Adipose tissue (tissue), 3 donors: ENCODE results near the gene EGF. TPM values are rescaled to one million over a fixed set of nuclear protein-coding genes. Genes with fewer than 3 reads are reported as not detected.
"Not testable (repeated sequence)": the region's sequence is repeated elsewhere in the genome, so short reads cannot be mapped to it uniquely, and the experiment has no call there.

ENCODE experiments used
- H3K27ac ChIP-seq: one replicate; pipeline ENCODE4 v1.5.1; 2013; ENCODE audit warnings: low read depth, low read length
- WGBS, 3 donors: extraction: QIAGEN DNeasy Blood & Tissue Kit; methylation state at CpG; one replicate each; pipeline ENCODE4 v1.1.7; 2013; 5-methylcytosine and 5-hydroxymethylcytosine counted together
- polyA plus RNA-seq, 3 donors: library from polyadenylated mRNA; stranded (reverse); fragments of 200-250 nt; gene quantifications; one replicate each; pipeline ENCODE4 v1.2.3, GENCODE V29; 2013
- donor health status: healthy with polysubstance abuse.
- donor health status: Bipolar disorder and iron deficiency.
- donor health status: healthy.

The EGF gene
- polyA plus RNA-seq, 3 donors, result 0.01 to 15.8 TPM; not detected in 1

GRCh38 chr4:109910256-109910655 is 2.4 kb upstream of the EGF start:
- no peak overlapping the region for H3K27ac ChIP-seq

GRCh38 chr4:109913596-109914241 is 1.0 kb downstream of the EGF start:
- WGBS, 3 donors, result 34 to 75% (median 75%) methylated on average over 2 of the region's 2 CpGs
- no peak overlapping the region for H3K27ac ChIP-seq

More at GRCh38 chr4:109910256-109910655, 2.4 kb upstream of the EGF start:
- WGBS, 3 donors, result 85 to 91% (median 89%) methylated on average over 2 of the region's 2 CpGs

- 40 to 90% (median 87%) methylated on average over 3 of the region's 3 CpGs for WGBS, 3 donors
- no peak overlapping the region for H3K27ac ChIP-seq
Observed at GRCh38 chr4:109914322-109914721, 1.6 kb downstream of the EGF start.

- H3K27ac ChIP-seq, result no peak overlapping the region
- WGBS, 3 donors, result 37 to 81% (median 78%) methylated on average over 8 of the region's 8 CpGs
Observed at GRCh38 chr4:109915385-109916026, 2.8 kb downstream of the EGF start.

- no peak overlapping the region for H3K27ac ChIP-seq
- WGBS, 3 donors, result 36 to 62% (median 55%) methylated on average over 4 of the region's 4 CpGs
Observed at GRCh38 chr4:109916027-109916409, 3.3 kb downstream of the EGF start.

- 24 to 64% (median 55%) methylated on average over 1 of the region's 1 CpG for WGBS, 3 donors
- no peak overlapping the region for H3K27ac ChIP-seq
Observed at GRCh38 chr4:109921384-109921808, 8.7 kb downstream of the EGF start.

- WGBS, 3 donors, result 40 to 84% (median 77%) methylated on average over 2 of the region's 2 CpGs
- H3K27ac ChIP-seq, result no peak overlapping the region
Observed at GRCh38 chr4:109925396-109925795, 12.7 kb downstream of the EGF start.

GRCh38 chr4:109928327-109929045 is 15.8 kb downstream of the EGF start:
- WGBS, 3 donors, result 67 to 77% (median 68%) methylated on average over 4 of the region's 4 CpGs
- no peak overlapping the region for H3K27ac ChIP-seq

GRCh38 chr4:109930464-109930863 is 17.8 kb downstream of the EGF start:
- no peak overlapping the region for H3K27ac ChIP-seq

- no peak overlapping the region for H3K27ac ChIP-seq
Observed at GRCh38 chr4:109930872-109931271, 18.2 kb downstream of the EGF start.

- no peak overlapping the region for H3K27ac ChIP-seq
- WGBS, 3 donors, result 38 to 89% (median 87%) methylated on average over 4 of the region's 4 CpGs
Observed at GRCh38 chr4:109931318-109931717, 18.6 kb downstream of the EGF start.

GRCh38 chr4:109937352-109937751 is 24.7 kb downstream of the EGF start:
- not testable (repeated sequence) for H3K27ac ChIP-seq
- WGBS, 3 donors, result 83 to 95% (median 92%) methylated on average over 3 of the region's 3 CpGs

GRCh38 chr4:109939190-109939589 is 26.5 kb downstream of the EGF start:
- 68 to 84% (median 83%) methylated on average over 7 of the region's 7 CpGs for WGBS, 3 donors
- no peak overlapping the region for H3K27ac ChIP-seq

GRCh38 chr4:109942292-109942926 is 29.7 kb downstream of the EGF start:
- H3K27ac ChIP-seq, result no peak overlapping the region
- 48 to 76% (median 68%) methylated on average over 4 of the region's 4 CpGs for WGBS, 3 donors

- H3K27ac ChIP-seq, result no peak overlapping the region
- 28 to 89% (median 88%) methylated on average over 2 of the region's 2 CpGs for WGBS, 3 donors
Observed at GRCh38 chr4:109943745-109944144, 31.1 kb downstream of the EGF start.

GRCh38 chr4:109944591-109944990 is 31.9 kb downstream of the EGF start:
- 82 to 88% (median 88%) methylated on average over 2 of the region's 2 CpGs for WGBS, 3 donors
- H3K27ac ChIP-seq, result no peak overlapping the region

GRCh38 chr4:109945056-109945455 is 32.4 kb downstream of the EGF start:
- WGBS, 3 donors, result 68 to 91% (median 72%) methylated on average over 4 of the region's 4 CpGs
- no peak overlapping the region for H3K27ac ChIP-seq

GRCh38 chr4:109946120-109946519 is 33.4 kb downstream of the EGF start:
- 46 to 79% (median 72%) methylated on average over 1 of the region's 1 CpG for WGBS, 3 donors

GRCh38 chr4:109947457-109947856 is 34.8 kb downstream of the EGF start:
- no peak overlapping the region for H3K27ac ChIP-seq
- 91 to 94% (median 92%) methylated on average over 1 of the region's 1 CpG for WGBS, 3 donors

More at GRCh38 chr4:109946120-109946519, 33.4 kb downstream of the EGF start:
- no peak overlapping the region for H3K27ac ChIP-seq
